Measurements from ENCODE around the gene BMF. TPM values are rescaled to one million over a fixed set of nuclear protein-coding genes. Genes with fewer than 3 reads are reported as not detected.

Gene BMF
- total and polyA plus RNA-seq, 2 donors (not counting 1 experiment from before 2014, with no cell fraction given), result 2.2 to 8.6 TPM

DNA sequence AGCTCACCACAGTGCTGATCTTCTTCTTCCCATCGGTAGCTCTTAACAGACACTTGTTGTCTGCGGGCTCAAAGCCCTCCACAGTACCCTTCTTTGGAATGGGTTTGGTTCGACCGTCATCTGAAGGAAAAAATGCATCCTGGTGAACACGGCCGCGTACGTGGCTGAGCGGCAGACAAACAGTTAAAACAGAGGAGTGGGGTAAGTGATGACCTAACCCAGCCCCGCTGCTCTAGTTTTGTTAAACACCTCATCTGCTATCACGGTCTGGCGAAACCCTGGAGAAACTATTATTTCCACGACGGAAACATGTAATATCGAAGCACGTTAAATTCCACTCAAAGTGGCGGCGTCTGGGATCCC lies 70.4 kb downstream of the BMF start:
- H3K9me3 ChIP-seq (ENCODE audit: control insufficient read depth, insufficient read depth, low read depth, low read length), result no peaks in the 10 kb centered on the region
- H4K20me1 ChIP-seq (ENCODE audit: control insufficient read depth, extremely low read depth, insufficient read depth, low read length), result no peaks in the 10 kb centered on the region
- no peak overlapping the region for H2AFZ ChIP-seq (ENCODE audit: low read length)
- no peaks in the 10 kb centered on the region for H3K27me3 ChIP-seq (ENCODE audit: control insufficient read depth, insufficient read depth, low read length)
- peak overlapping the region; percentile 84 to 97 (median 96) for H3K4me3 ChIP-seq (replicated peaks in 1 of 4; ENCODE audit: control extremely low read depth in 1 of 4, insufficient read depth in 1 of 4, low read depth in 3 of 4, low read length in 4 of 4)
- peaks cover 16% of the 10 kb centered on the region for H3K79me2 ChIP-seq (ENCODE audit: control insufficient read depth, insufficient read depth, low read length)
- H3K4me1 ChIP-seq (ENCODE audit: control insufficient read depth, extremely low read depth, insufficient read depth, low read length), result peaks cover 2% of the 10 kb centered on the region
- H3K9ac ChIP-seq (ENCODE audit: insufficient read depth, low read length), result peak overlapping the region; percentile 96
- TF ChIP-seq, protein P1, sequence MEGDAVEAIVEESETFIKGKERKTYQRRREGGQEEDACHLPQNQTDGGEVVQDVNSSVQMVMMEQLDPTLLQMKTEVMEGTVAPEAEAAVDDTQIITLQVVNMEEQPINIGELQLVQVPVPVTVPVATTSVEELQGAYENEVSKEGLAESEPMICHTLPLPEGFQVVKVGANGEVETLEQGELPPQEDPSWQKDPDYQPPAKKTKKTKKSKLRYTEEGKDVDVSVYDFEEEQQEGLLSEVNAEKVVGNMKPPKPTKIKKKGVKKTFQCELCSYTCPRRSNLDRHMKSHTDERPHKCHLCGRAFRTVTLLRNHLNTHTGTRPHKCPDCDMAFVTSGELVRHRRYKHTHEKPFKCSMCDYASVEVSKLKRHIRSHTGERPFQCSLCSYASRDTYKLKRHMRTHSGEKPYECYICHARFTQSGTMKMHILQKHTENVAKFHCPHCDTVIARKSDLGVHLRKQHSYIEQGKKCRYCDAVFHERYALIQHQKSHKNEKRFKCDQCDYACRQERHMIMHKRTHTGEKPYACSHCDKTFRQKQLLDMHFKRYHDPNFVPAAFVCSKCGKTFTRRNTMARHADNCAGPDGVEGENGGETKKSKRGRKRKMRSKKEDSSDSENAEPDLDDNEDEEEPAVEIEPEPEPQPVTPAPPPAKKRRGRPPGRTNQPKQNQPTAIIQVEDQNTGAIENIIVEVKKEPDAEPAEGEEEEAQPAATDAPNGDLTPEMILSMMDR (conservative IDR thresholded peaks at IDR 0.05 in 1 of 2, IDR thresholded peaks at IDR 0.05 in 1 of 2; ENCODE audit: low read depth in 1 of 2, low read length in 2 of 2), result no peak
- no peak for TF ChIP-seq EZH2 (IDR thresholded peaks at IDR 0.05; ENCODE audit: low read length, missing control alignments)
- peak overlapping the region; percentile 99 for H3K4me2 ChIP-seq (ENCODE audit: extremely low read depth, insufficient read depth, low read length)
- peak; percentile 35 to 57 for DNase-seq (ENCODE audit: low read depth in 2 of 2)
- peak overlapping the region; percentile 92 for H3K27ac ChIP-seq (ENCODE audit: insufficient read depth, low read length)
- peaks cover 6% of the 10 kb centered on the region for H3K36me3 ChIP-seq (ENCODE audit: control insufficient read depth, insufficient read depth, low read length)

Other genes starting within 250 kb of the BMF start
- 79.6 and 179 TPM in 2 replicates for gene GPR176, start 188.6 kb downstream of the BMF start, total RNA-seq
- gene GPR176, start 188.6 kb downstream of the BMF start, polyA plus RNA-seq, result 99.9 and 124 TPM in 2 replicates
- 59.8 and 97.4 TPM in 2 replicates for gene EIF2AK4, start 174.8 kb downstream of the BMF start, total RNA-seq
- gene EIF2AK4, start 174.8 kb downstream of the BMF start, polyA plus RNA-seq, result 78.0 and 88.4 TPM in 2 replicates
- 162 and 174 TPM in 2 replicates for gene SRP14, start 69.7 kb downstream of the BMF start, total RNA-seq
- gene SRP14, start 69.7 kb downstream of the BMF start, polyA plus RNA-seq, result 434 and 465 TPM in 2 replicates
- gene BUB1B, start 52.2 kb upstream of the BMF start, total RNA-seq, result 2.1 and 5.4 TPM in 2 replicates
- gene BUB1B, start 52.2 kb upstream of the BMF start, polyA plus RNA-seq, result 6.9 and 23.9 TPM in 2 replicates
- under 0.01 TPM in 1 of 2 replicates, not detected in the other for gene PAK6, start 130.2 kb upstream of the BMF start, total RNA-seq
- 0.03 and 0.05 TPM in 2 replicates for gene PAK6, start 130.2 kb upstream of the BMF start, polyA plus RNA-seq
- gene ANKRD63, start 174.2 kb upstream of the BMF start, total RNA-seq, result not detected in 2 replicates
- not detected in 2 replicates for gene ANKRD63, start 174.2 kb upstream of the BMF start, polyA plus RNA-seq
- gene PLCB2, start 199.1 kb upstream of the BMF start, total RNA-seq, result under 0.01 TPM in 2 replicates
- 0.33 and 0.40 TPM in 2 replicates for gene PLCB2, start 199.1 kb upstream of the BMF start, polyA plus RNA-seq
- 8.9 and 9.2 TPM in 2 replicates for gene INAFM2, start 214.8 kb upstream of the BMF start, total RNA-seq
- 8.2 and 11.0 TPM in 2 replicates for gene INAFM2, start 214.8 kb upstream of the BMF start, polyA plus RNA-seq
- 14.4 and 38.0 TPM in 2 replicates for gene CCDC9B, start 232.1 kb upstream of the BMF start, total RNA-seq
- gene CCDC9B, start 232.1 kb upstream of the BMF start, polyA plus RNA-seq, result 1.7 and 2.0 TPM in 2 replicates
- not detected in 2 replicates for gene PHGR1, start 242.2 kb upstream of the BMF start, total RNA-seq
- not detected in 2 replicates for gene PHGR1, start 242.2 kb upstream of the BMF start, polyA plus RNA-seq
- gene DISP2, start 249.3 kb upstream of the BMF start, total RNA-seq, result under 0.01 and 0.26 TPM in 2 replicates
- 0.11 and 0.43 TPM in 2 replicates for gene DISP2, start 249.3 kb upstream of the BMF start, polyA plus RNA-seq

All from fibroblast of lung (primary cell).